Breast epithelium (tissue), 3 donors: Measurements from ENCODE around the gene CR1.
"Not testable (repeated sequence)": the region's sequence is repeated elsewhere in the genome, so short reads cannot be mapped to it uniquely, and the experiment has no call there.

Experiments
- POLR2A ChIP-seq: fragments of 450-650 bp; IDR thresholded peaks from one replicate; pipeline ENCODE4 v1.6.1; 2016; ENCODE audit warnings: antibody characterized with exemption, mild to moderate bottlenecking, moderate library complexity
- TF ChIP-seq, protein P1 (sequence below), 3 donors: fragments of 450-650 bp; IDR thresholded peaks; one replicate each; pipeline ENCODE4 v1.5.1; 2016 to 2017; ENCODE audit warnings: antibody characterized with exemption in 3 of 3, mild to moderate bottlenecking in 3 of 3, moderate library complexity in 3 of 3

DNA sequence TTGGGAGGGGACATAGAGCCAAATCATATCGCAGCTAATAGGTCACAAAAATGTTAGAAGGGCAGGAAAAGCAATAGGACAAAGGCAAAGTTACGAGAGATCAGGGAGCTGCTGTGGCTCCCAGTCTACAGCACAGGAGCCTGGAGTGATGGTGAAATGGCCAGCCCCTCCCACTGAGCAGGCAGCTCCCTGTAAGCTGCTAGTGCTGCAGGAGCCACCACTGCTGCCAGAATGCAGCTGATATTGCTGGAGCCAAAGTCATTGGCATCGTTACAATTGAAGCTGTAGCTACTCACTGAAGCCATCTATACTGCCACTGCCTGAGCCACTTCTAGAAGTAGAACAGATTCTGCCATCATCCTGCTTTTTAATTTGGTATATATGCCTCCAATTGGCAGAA lies 29.3 kb downstream of the CR1 start:
- not testable (repeated sequence) for TF ChIP-seq POLR2A
- TF ChIP-seq, protein P1, sequence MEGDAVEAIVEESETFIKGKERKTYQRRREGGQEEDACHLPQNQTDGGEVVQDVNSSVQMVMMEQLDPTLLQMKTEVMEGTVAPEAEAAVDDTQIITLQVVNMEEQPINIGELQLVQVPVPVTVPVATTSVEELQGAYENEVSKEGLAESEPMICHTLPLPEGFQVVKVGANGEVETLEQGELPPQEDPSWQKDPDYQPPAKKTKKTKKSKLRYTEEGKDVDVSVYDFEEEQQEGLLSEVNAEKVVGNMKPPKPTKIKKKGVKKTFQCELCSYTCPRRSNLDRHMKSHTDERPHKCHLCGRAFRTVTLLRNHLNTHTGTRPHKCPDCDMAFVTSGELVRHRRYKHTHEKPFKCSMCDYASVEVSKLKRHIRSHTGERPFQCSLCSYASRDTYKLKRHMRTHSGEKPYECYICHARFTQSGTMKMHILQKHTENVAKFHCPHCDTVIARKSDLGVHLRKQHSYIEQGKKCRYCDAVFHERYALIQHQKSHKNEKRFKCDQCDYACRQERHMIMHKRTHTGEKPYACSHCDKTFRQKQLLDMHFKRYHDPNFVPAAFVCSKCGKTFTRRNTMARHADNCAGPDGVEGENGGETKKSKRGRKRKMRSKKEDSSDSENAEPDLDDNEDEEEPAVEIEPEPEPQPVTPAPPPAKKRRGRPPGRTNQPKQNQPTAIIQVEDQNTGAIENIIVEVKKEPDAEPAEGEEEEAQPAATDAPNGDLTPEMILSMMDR (IDR thresholded peaks at IDR 0.05) = not testable (repeated sequence)
